ENCODE data around the gene USP48. TPM values are rescaled to one million over a fixed set of nuclear protein-coding genes. Genes with fewer than 3 reads are reported as not detected.

The USP48 gene
- polyA plus RNA-seq, 12 donors = 38.1 to 72.3 (median 52.6) TPM; not detected in 1

GRCh38 chr1:21670059-21670881 lies 112.7 kb downstream of the USP48 start:
- DNase-seq = no peak

- DNase-seq = no peak
These were observed 113.5 kb downstream of the USP48 start, which contains the start of gene RAP1GAP for GRCh38 chr1:21669258-21670058. RAP1GAP (minus strand) TSS chr1:21669357; CDS start chr1:21620032, 49,325 bp downstream.

- DNase-seq = no peak
These were observed 114.0 kb downstream of the USP48 start for GRCh38 chr1:21668951-21669257.

- no peak for DNase-seq
These were observed 114.6 kb downstream of the USP48 start for GRCh38 chr1:21668232-21668950.

GRCh38 chr1:21667348-21668231 lies 115.4 kb downstream of the USP48 start:
- no peak for DNase-seq

GRCh38 chr1:21666576-21667320 lies 116.2 kb downstream of the USP48 start:
- DNase-seq = no peak

GRCh38 chr1:21665711-21666575 lies 117.0 kb downstream of the USP48 start:
- no peak for DNase-seq

GRCh38 chr1:21664806-21665588 lies 118.0 kb downstream of the USP48 start:
- no peak for DNase-seq

- DNase-seq = no peak
These were observed 118.8 kb downstream of the USP48 start for GRCh38 chr1:21663951-21664805.

GRCh38 chr1:21663248-21663950 lies 119.5 kb downstream of the USP48 start:
- DNase-seq = no peak

GRCh38 chr1:21662426-21663247 lies 120.3 kb downstream of the USP48 start:
- DNase-seq = no peak

- DNase-seq = no peak
These were observed 121.1 kb downstream of the USP48 start for GRCh38 chr1:21661886-21662285.

- DNase-seq = no peak
These were observed 123.0 kb downstream of the USP48 start for GRCh38 chr1:21659924-21660326.

GRCh38 chr1:21659099-21659923 lies 123.6 kb downstream of the USP48 start:
- DNase-seq = peak; percentile 70
